HFFc6 (cell line): ENCODE measurements around the gene CHAT. TPM values are rescaled to one million over a fixed set of nuclear protein-coding genes. Genes with fewer than 3 reads are reported as not detected.

Experiments
- DNase-seq: peaks from one replicate; pipeline ENCODE4 v3.0.0-alpha.2; 2018
- H3K27ac Mint-ChIP-seq: 2 replicates; pipeline ENCODE4 v1.8.0; 2020; ENCODE audit warnings: mild to moderate bottlenecking, mixed read lengths
- H3K27me3 Mint-ChIP-seq: 2 replicates; pipeline ENCODE4 v1.8.0; 2021; ENCODE audit warnings: mild to moderate bottlenecking, moderate library complexity, mixed read lengths; ENCODE audit not compliant: insufficient read depth
- H3K36me3 Mint-ChIP-seq: 2 replicates; pipeline ENCODE4 v1.8.0; 2021; ENCODE audit warnings: low read depth, mixed read lengths
- H3K4me1 Mint-ChIP-seq: 2 replicates; pipeline ENCODE4 v1.8.0; 2020; ENCODE audit warnings: low read depth, mixed read lengths
- H3K4me3 Mint-ChIP-seq: 2 replicates; pipeline ENCODE4 v1.8.0; 2020; ENCODE audit warnings: mild to moderate bottlenecking, moderate library complexity, mixed read lengths
- H3K9me3 Mint-ChIP-seq: 2 replicates; pipeline ENCODE4 v1.8.0; 2020; ENCODE audit warnings: mild to moderate bottlenecking, mixed read lengths
- CTCF ChIP-seq: fragments of 200-600 bp; sonication (generic); IDR thresholded peaks from 2 replicates; pipeline ENCODE4 v1.5.0; 2021; ENCODE audit warnings: antibody characterized with exemption, mild to moderate bottlenecking
- total RNA-seq, 6 experiments: library from RNA; stranded (reverse); fragmentation: NEBNext Ultra II Directional; extraction: Animal tissue kit (Norgen Biotek cat#: 25700); gene quantifications; 2 replicates in 1 of 6; 3 replicates in 5 of 6; pipeline ENCODE4 v1.2.3, GENCODE V29; 2021

Gene CHAT
- total RNA-seq, 6 experiments from 2014 or later: not detected

DNA sequence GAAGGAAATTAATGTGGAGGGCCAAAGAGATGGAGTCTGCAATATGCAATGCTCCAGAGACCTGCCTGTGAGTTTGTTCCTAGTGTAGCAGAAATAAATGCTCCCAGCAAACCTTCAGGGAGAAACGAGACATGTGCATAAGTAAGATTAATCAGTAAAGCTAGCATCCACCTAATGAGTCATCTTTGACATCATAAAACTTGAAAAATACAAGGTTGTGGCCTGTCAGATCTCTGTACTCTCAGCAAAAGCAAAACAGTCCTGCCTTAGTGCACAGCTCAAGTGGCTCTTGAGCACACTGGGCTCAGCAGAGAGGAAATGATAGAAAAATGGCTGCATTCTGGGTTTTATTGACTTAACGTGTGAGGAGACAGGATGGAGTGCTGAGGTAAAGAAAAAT lies 42.4 kb upstream of the CHAT start:
- peak; percentile 45 for DNase-seq
- Mint-ChIP-seq H3K27ac (0 out of 2 replicates have a peak overlapping the region, but pooled peaks have one; percentile 15), H3K4me1 (peaks cover 75% of the 10 kb centered on the region), H3K4me3 (no peak overlapping the region), H3K36me3 (peaks cover 31% of the 10 kb centered on the region), H3K9me3 (peaks cover 25% of the 10 kb centered on the region), H3K27me3 (no peaks in the 10 kb centered on the region)
- TF ChIP-seq CTCF: no peak

DNA sequence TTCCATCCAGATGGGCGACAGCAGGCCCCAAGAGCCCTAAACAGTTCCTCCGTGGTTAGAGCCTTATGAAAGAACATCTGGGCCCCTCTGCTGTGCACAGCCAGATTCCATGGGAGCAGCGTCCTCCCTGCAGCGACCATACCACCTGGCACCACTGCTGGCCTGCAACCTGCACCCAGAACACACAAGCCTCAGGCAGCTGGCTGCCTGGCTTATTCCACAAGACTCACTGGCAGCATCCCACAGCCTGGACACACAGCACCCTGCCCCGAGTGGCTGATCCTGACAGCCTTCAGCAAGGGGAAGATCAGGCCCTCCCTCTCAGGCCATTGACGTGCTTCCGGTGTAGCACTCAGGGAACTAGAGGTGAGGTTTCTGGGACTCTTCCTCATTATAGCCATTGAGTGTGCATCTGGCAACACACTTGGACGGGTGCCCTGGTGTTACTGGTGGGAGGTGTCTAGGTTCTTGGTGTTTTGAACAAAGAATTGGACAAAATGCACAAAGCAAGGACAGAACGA lies 41.2 kb upstream of the CHAT start:
- TF ChIP-seq CTCF: no peak
- no peaks in the 10 kb centered on the region for H3K27me3 Mint-ChIP-seq
- H3K36me3 Mint-ChIP-seq: peaks cover 24% of the 10 kb centered on the region
- H3K9me3 Mint-ChIP-seq: peaks cover 19% of the 10 kb centered on the region
- no peak for DNase-seq
- H3K4me1 Mint-ChIP-seq: peaks cover 74% of the 10 kb centered on the region
- H3K27ac Mint-ChIP-seq: no peak overlapping the region
- H3K4me3 Mint-ChIP-seq: no peak overlapping the region; the same call in 1 of the 2 replicates

DNA sequence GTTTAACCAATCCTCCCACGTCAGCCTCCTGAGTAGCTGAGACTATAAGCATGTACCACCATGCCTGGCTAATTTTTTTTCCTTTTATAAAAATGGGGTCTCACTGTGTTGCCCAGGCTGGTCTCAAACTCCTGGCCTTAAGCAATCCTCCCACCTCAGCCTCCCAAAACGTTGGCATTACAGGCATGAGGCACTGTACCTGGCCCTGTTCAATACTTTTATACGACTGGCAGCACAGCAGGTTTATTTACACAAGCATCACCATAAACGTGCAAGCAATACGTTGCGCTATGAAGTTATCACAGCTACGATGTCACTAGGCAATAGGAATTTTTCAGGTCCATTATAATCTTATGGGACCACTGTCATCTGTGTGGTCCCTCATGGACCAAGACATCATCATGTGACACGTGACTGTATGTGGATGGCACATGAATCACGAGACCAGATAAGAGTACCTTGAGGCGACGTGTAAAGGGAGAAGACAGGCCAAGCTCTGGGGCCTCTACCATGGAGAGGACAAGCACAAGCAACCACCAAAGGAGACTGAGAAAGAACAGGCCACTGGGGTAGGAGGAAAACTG lies 38.3 kb upstream of the CHAT start:
- Mint-ChIP-seq H3K27ac (no peak overlapping the region), H3K9me3 (peaks cover 4% of the 10 kb centered on the region), H3K4me1 (peaks cover 62% of the 10 kb centered on the region), H3K4me3 (no peak overlapping the region), H3K27me3 (no peaks in the 10 kb centered on the region), H3K36me3 (peaks cover 8% of the 10 kb centered on the region; the same call in 1 of the 2 replicates)
- no peak for DNase-seq
- no peak for TF ChIP-seq CTCF

GRCh38 chr10:49577182-49577925 lies 36.5 kb upstream of the CHAT start:
- H3K4me3 Mint-ChIP-seq: no peak overlapping the region
- no peaks in the 10 kb centered on the region for H3K27me3 Mint-ChIP-seq
- DNase-seq: no peak
- peaks cover 4% of the 10 kb centered on the region; the same call in 1 of the 2 replicates for H3K9me3 Mint-ChIP-seq
- peaks cover 62% of the 10 kb centered on the region for H3K4me1 Mint-ChIP-seq
- no peak for TF ChIP-seq CTCF
- no peak overlapping the region for H3K27ac Mint-ChIP-seq
- H3K36me3 Mint-ChIP-seq: peaks cover 8% of the 10 kb centered on the region; the same call in 1 of the 2 replicates

DNA sequence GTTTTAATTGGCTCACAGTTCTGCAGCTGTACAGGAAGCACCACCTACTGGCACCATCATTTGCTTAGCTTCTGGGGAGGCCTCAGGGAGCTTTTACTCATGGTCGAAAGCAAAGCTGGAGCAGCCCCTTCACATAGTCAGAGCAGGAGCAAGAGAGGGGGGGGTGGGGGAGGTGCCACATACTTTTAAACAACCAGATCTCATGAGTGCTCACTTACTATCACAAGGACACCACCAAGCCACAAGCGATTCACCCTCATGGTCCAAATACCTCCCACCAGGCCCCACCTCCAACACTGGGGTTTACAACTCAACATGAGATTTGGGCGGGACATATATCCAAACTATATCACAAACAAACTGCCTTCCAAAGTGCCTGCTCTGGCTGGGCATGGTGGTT lies 35.4 kb upstream of the CHAT start:
- no peak for TF ChIP-seq CTCF
- no peak overlapping the region for H3K4me3 Mint-ChIP-seq
- peaks cover 63% of the 10 kb centered on the region for H3K4me1 Mint-ChIP-seq
- peaks cover 4% of the 10 kb centered on the region; the same call in 1 of the 2 replicates for H3K9me3 Mint-ChIP-seq
- DNase-seq: no peak
- no peak overlapping the region for H3K27ac Mint-ChIP-seq
- H3K36me3 Mint-ChIP-seq: peaks cover 8% of the 10 kb centered on the region; the same call in 1 of the 2 replicates
- H3K27me3 Mint-ChIP-seq: no peaks in the 10 kb centered on the region
